ENCODE data around the gene CACNA1H. TPM values are rescaled to one million over a fixed set of nuclear protein-coding genes. Genes with fewer than 3 reads are reported as not detected.
A peak's percentile ranks its signal among the peaks of the same experiment; 100 is the strongest.

CACNA1H gene
- total RNA-seq, 1 experiment from 2014 or later: 31.1 TPM

- Histone ChIP-seq H3K9me3 (ENCODE audit: control insufficient read depth, insufficient read depth, low read depth, low read length) (no peaks in the 10 kb centered on the region), H3K36me3 (ENCODE audit: control insufficient read depth, insufficient read depth, low read length) (no peaks in the 10 kb centered on the region), H3K27me3 (ENCODE audit: control insufficient read depth, insufficient read depth, low read length) (no peaks in the 10 kb centered on the region), H3K4me1 (ENCODE audit: control insufficient read depth, insufficient read depth, low read length) (peaks cover 8% of the 10 kb centered on the region), H3K4me3 (ENCODE audit: low read depth in 2 of 2, low read length in 2 of 2) (no peak overlapping the region), H3K27ac (ENCODE audit: low read length) (no peak overlapping the region)
- in situ Hi-C loops (cut with HindIII; ENCODE audit: low pct_unique_long_range_greater_than_20kb, low sequenced_read_pairs) (no loop called here), intact Hi-C loops (cut with micrococcal nuclease; ENCODE audit: unreplicated experiment) (no loop called here)
- BruUV-seq (replicated peaks): no TSS peak
- no peak for DNase-seq (ENCODE audit: low read depth, low spot score)
- ChIA-PET CTCF (interaction anchor here (0.7 kb wide), 1 partner anchor 27 kb away, joined by 5 read pairs; no protein-coding TSS in a partner anchor), POLR2A (no interaction called here)
- TF ChIP-seq, protein P1, sequence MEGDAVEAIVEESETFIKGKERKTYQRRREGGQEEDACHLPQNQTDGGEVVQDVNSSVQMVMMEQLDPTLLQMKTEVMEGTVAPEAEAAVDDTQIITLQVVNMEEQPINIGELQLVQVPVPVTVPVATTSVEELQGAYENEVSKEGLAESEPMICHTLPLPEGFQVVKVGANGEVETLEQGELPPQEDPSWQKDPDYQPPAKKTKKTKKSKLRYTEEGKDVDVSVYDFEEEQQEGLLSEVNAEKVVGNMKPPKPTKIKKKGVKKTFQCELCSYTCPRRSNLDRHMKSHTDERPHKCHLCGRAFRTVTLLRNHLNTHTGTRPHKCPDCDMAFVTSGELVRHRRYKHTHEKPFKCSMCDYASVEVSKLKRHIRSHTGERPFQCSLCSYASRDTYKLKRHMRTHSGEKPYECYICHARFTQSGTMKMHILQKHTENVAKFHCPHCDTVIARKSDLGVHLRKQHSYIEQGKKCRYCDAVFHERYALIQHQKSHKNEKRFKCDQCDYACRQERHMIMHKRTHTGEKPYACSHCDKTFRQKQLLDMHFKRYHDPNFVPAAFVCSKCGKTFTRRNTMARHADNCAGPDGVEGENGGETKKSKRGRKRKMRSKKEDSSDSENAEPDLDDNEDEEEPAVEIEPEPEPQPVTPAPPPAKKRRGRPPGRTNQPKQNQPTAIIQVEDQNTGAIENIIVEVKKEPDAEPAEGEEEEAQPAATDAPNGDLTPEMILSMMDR (IDR thresholded peaks at IDR 0.05): no peak
- TF ChIP-seq REST (IDR thresholded peaks at IDR 0.05; ENCODE audit: insufficient read depth in 1 of 2, low read depth in 2 of 2, low read length in 1 of 2): no peak
- no peak for TF ChIP-seq SIN3A (IDR thresholded peaks at IDR 0.05; ENCODE audit: borderline replicate concordance, insufficient read depth, low read depth, low read length)
- TF ChIP-seq POLR2AphosphoS5 (IDR thresholded peaks at IDR 0.05; ENCODE audit: low read depth, low read length): no peak
- TF ChIP-seq TCF7L2 (IDR thresholded peaks at IDR 0.05; ENCODE audit: low read depth, low read length): no peak
- peak; percentile 27 for ATAC-seq
These were observed 9.0 kb upstream of the CACNA1H start for GRCh38 chr16:1143761-1144450.

GRCh38 chr16:1144476-1145382 is 8.2 kb upstream of the CACNA1H start:
- peaks cover 8% of the 10 kb centered on the region for H3K4me1 ChIP-seq (ENCODE audit: control insufficient read depth, insufficient read depth, low read length)
- H3K27me3 ChIP-seq (ENCODE audit: control insufficient read depth, insufficient read depth, low read length): no peaks in the 10 kb centered on the region
- no peaks in the 10 kb centered on the region for H3K9me3 ChIP-seq (ENCODE audit: control insufficient read depth, insufficient read depth, low read depth, low read length)
- no TSS peak for BruUV-seq (replicated peaks)
- ChIA-PET CTCF (interaction anchor here (0.5 kb wide), 1 partner anchor 341 kb away, joined by 6 read pairs; no protein-coding TSS in a partner anchor), POLR2A (no interaction called here)
- TF ChIP-seq, protein P1 (IDR thresholded peaks at IDR 0.05): no peak
- no peak for TF ChIP-seq SIN3A (IDR thresholded peaks at IDR 0.05; ENCODE audit: borderline replicate concordance, insufficient read depth, low read depth, low read length)
- TF ChIP-seq REST (IDR thresholded peaks at IDR 0.05; ENCODE audit: insufficient read depth in 1 of 2, low read depth in 2 of 2, low read length in 1 of 2): no peak
- no peak for TF ChIP-seq TCF7L2 (IDR thresholded peaks at IDR 0.05; ENCODE audit: low read depth, low read length)
- TF ChIP-seq POLR2AphosphoS5 (IDR thresholded peaks at IDR 0.05; ENCODE audit: low read depth, low read length): no peak
- in situ Hi-C loops (cut with HindIII; ENCODE audit: low pct_unique_long_range_greater_than_20kb, low sequenced_read_pairs) (no loop called here), intact Hi-C loops (cut with micrococcal nuclease; ENCODE audit: unreplicated experiment) (no loop called here)
- ATAC-seq: peak; percentile 23; the same call in 1 of the 2 replicates
- no peak for DNase-seq (ENCODE audit: low read depth, low spot score)
- no peak overlapping the region for H3K27ac ChIP-seq (ENCODE audit: low read length)
- no peaks in the 10 kb centered on the region for H3K36me3 ChIP-seq (ENCODE audit: control insufficient read depth, insufficient read depth, low read length)
- no peak overlapping the region for H3K4me3 ChIP-seq (ENCODE audit: low read depth in 2 of 2, low read length in 2 of 2)
